ENCODE results near the gene DCDC1. TPM values are rescaled to one million over a fixed set of nuclear protein-coding genes. Genes with fewer than 3 reads are reported as not detected.

Gene DCDC1
- total and polyA plus RNA-seq, 4 experiments from 2014 or later, result 0.14 to 0.29 (median 0.17) TPM; not detected in 1

- CTCF ChIA-PET (ENCODE audit: partially characterized antibody), result no interaction called here
Observed at GRCh38 chr11:30875806-30876205, 493.7 kb downstream of the DCDC1 start.

GRCh38 chr11:30873924-30874610 is 495.5 kb downstream of the DCDC1 start:
- ChIA-PET POLR2A (ENCODE audit: partially characterized antibody) (no interaction called here), CTCF (ENCODE audit: partially characterized antibody) (no interaction called here)
- no peaks in the 10 kb centered on the region for H3K36me3 Mint-ChIP-seq
- Histone ChIP-seq H3K36me3 (ENCODE audit: insufficient read depth, low read length) (no peaks in the 10 kb centered on the region), H3K27ac (ENCODE audit: low read depth, low read length) (no peak overlapping the region), H3K9me3 (ENCODE audit: control insufficient read depth in 1 of 2, low read length in 2 of 2) (no peaks in the 10 kb centered on the region), H3K27me3 (ENCODE audit: insufficient read depth, low read length) (no peaks in the 10 kb centered on the region), H3K4me1 (ENCODE audit: insufficient read depth, low read length) (no peaks in the 10 kb centered on the region), H3K4me3 (ENCODE audit: low read length in 2 of 2) (no peak overlapping the region)
- no peak overlapping the region for H3K4me3 Mint-ChIP-seq
- H3K9me3 Mint-ChIP-seq, result peaks cover 0 to 2% (median 0%) of the 10 kb centered on the region in 8 donors
- H3K27me3 Mint-ChIP-seq, result no peaks in the 10 kb centered on the region
- no peak overlapping the region for H3K27ac Mint-ChIP-seq
- H3K4me1 Mint-ChIP-seq, result no peaks in the 10 kb centered on the region
- no peak for DNase-seq
- intact Hi-C loops (cut with micrococcal nuclease), result no loop called here

More at GRCh38 chr11:30875806-30876205, 493.7 kb downstream of the DCDC1 start:
- Histone ChIP-seq H3K4me3 (ENCODE audit: low read length in 2 of 2) (no peak overlapping the region), H3K27me3 (ENCODE audit: insufficient read depth, low read length) (no peaks in the 10 kb centered on the region), H3K9me3 (ENCODE audit: control insufficient read depth in 1 of 2, low read length in 2 of 2) (no peaks in the 10 kb centered on the region), H3K27ac (ENCODE audit: low read depth, low read length) (no peak overlapping the region), H3K36me3 (ENCODE audit: insufficient read depth, low read length) (no peaks in the 10 kb centered on the region), H3K4me1 (ENCODE audit: insufficient read depth, low read length) (no peaks in the 10 kb centered on the region)
- H3K4me1 Mint-ChIP-seq, result no peaks in the 10 kb centered on the region
- POLR2A ChIA-PET (ENCODE audit: partially characterized antibody), result no interaction called here
- H3K27me3 Mint-ChIP-seq, result no peaks in the 10 kb centered on the region
- no peak overlapping the region for H3K27ac Mint-ChIP-seq
- intact Hi-C loops (cut with micrococcal nuclease), result no loop called here
- H3K9me3 Mint-ChIP-seq, result peaks cover 0 to 2% (median 0%) of the 10 kb centered on the region in 8 donors
- H3K36me3 Mint-ChIP-seq, result no peaks in the 10 kb centered on the region
- DNase-seq, result no peak
- H3K4me3 Mint-ChIP-seq, result no peak overlapping the region

- no peaks in the 10 kb centered on the region for H3K36me3 Mint-ChIP-seq
- DNase-seq, result no peak
- H3K27ac Mint-ChIP-seq, result no peak overlapping the region
- no peaks in the 10 kb centered on the region for H3K4me1 Mint-ChIP-seq
- no peaks in the 10 kb centered on the region for H3K36me3 ChIP-seq (ENCODE audit: insufficient read depth, low read length)
- POLR2A ChIA-PET (ENCODE audit: partially characterized antibody), result no interaction called here
- peaks cover 0 to 6% (median under 1%) of the 10 kb centered on the region in 8 donors for H3K9me3 Mint-ChIP-seq
- no peak overlapping the region for H3K4me3 Mint-ChIP-seq
- CTCF ChIA-PET (ENCODE audit: partially characterized antibody), result no interaction called here
- no peaks in the 10 kb centered on the region for H3K27me3 Mint-ChIP-seq
- no peak overlapping the region for H3K4me3 ChIP-seq (ENCODE audit: low read length in 2 of 2)
- intact Hi-C loops (cut with micrococcal nuclease), result no loop called here
- H3K4me1 ChIP-seq (ENCODE audit: insufficient read depth, low read length), result no peaks in the 10 kb centered on the region
- H3K9me3 ChIP-seq (ENCODE audit: control insufficient read depth in 1 of 2, low read length in 2 of 2), result no peaks in the 10 kb centered on the region
- no peaks in the 10 kb centered on the region for H3K27me3 ChIP-seq (ENCODE audit: insufficient read depth, low read length)
- H3K27ac ChIP-seq (ENCODE audit: low read depth, low read length), result no peak overlapping the region
Observed at GRCh38 chr11:30868626-30869081, 500.9 kb downstream of the DCDC1 start.

- no peaks in the 10 kb centered on the region for H3K4me1 Mint-ChIP-seq
- H3K36me3 Mint-ChIP-seq, result no peaks in the 10 kb centered on the region
- H3K27me3 ChIP-seq (ENCODE audit: insufficient read depth, low read length), result no peaks in the 10 kb centered on the region
- no peaks in the 10 kb centered on the region for H3K36me3 ChIP-seq (ENCODE audit: insufficient read depth, low read length)
- H3K27ac Mint-ChIP-seq, result no peak overlapping the region
- intact Hi-C loops (cut with micrococcal nuclease), result no loop called here
- no peak for DNase-seq
- no peak overlapping the region for H3K4me3 ChIP-seq (ENCODE audit: low read length in 2 of 2)
- no peaks in the 10 kb centered on the region for H3K9me3 ChIP-seq (ENCODE audit: control insufficient read depth in 1 of 2, low read length in 2 of 2)
- ChIA-PET POLR2A (ENCODE audit: partially characterized antibody) (no interaction called here), CTCF (ENCODE audit: partially characterized antibody) (no interaction called here)
- peaks cover 0 to 6% (median 1%) of the 10 kb centered on the region in 8 donors for H3K9me3 Mint-ChIP-seq
- no peaks in the 10 kb centered on the region for H3K4me1 ChIP-seq (ENCODE audit: insufficient read depth, low read length)
- H3K4me3 Mint-ChIP-seq, result no peak overlapping the region
- H3K27me3 Mint-ChIP-seq, result no peaks in the 10 kb centered on the region
- H3K27ac ChIP-seq (ENCODE audit: low read depth, low read length), result no peak overlapping the region
Observed at GRCh38 chr11:30863209-30863608, 506.3 kb downstream of the DCDC1 start.

- peaks cover 0 to 5% (median 0%) of the 10 kb centered on the region in 8 donors for H3K9me3 Mint-ChIP-seq
- no peak for DNase-seq
- POLR2A ChIA-PET (ENCODE audit: partially characterized antibody), result no interaction called here
Observed at GRCh38 chr11:30861531-30861930, 508.0 kb downstream of the DCDC1 start.

GRCh38 chr11:30861064-30861463 is 508.5 kb downstream of the DCDC1 start:
- intact Hi-C loops (cut with micrococcal nuclease), result no loop called here
- no peak for DNase-seq
- CTCF ChIA-PET (ENCODE audit: partially characterized antibody), result interaction anchor here (1.3 kb wide), 1 partner anchor 12 kb away, joined by 3 read pairs; no protein-coding TSS in a partner anchor

More at GRCh38 chr11:30861531-30861930, 508.0 kb downstream of the DCDC1 start:
- Mint-ChIP-seq H3K27ac (no peak overlapping the region), H3K4me3 (no peak overlapping the region), H3K27me3 (no peaks in the 10 kb centered on the region), H3K4me1 (no peaks in the 10 kb centered on the region), H3K36me3 (no peaks in the 10 kb centered on the region)
- Histone ChIP-seq H3K27me3 (ENCODE audit: insufficient read depth, low read length) (no peaks in the 10 kb centered on the region), H3K36me3 (ENCODE audit: insufficient read depth, low read length) (no peaks in the 10 kb centered on the region), H3K9me3 (ENCODE audit: control insufficient read depth in 1 of 2, low read length in 2 of 2) (no peaks in the 10 kb centered on the region), H3K4me3 (ENCODE audit: low read length in 2 of 2) (no peak overlapping the region), H3K4me1 (ENCODE audit: insufficient read depth, low read length) (no peaks in the 10 kb centered on the region), H3K27ac (ENCODE audit: low read depth, low read length) (no peak overlapping the region)
- CTCF ChIA-PET (ENCODE audit: partially characterized antibody), result no interaction called here
- intact Hi-C loops (cut with micrococcal nuclease), result no loop called here

GRCh38 chr11:30860146-30860545 is 509.4 kb downstream of the DCDC1 start:
- Mint-ChIP-seq H3K27me3 (no peaks in the 10 kb centered on the region), H3K4me3 (no peak overlapping the region), H3K27ac (no peak overlapping the region), H3K9me3 (peaks cover 0 to 5% (median 0%) of the 10 kb centered on the region in 8 donors), H3K4me1 (no peaks in the 10 kb centered on the region), H3K36me3 (no peaks in the 10 kb centered on the region)
- Histone ChIP-seq H3K4me1 (ENCODE audit: insufficient read depth, low read length) (no peaks in the 10 kb centered on the region), H3K36me3 (ENCODE audit: insufficient read depth, low read length) (no peaks in the 10 kb centered on the region), H3K4me3 (ENCODE audit: low read length in 2 of 2) (no peak overlapping the region), H3K27ac (ENCODE audit: low read depth, low read length) (no peak overlapping the region), H3K27me3 (ENCODE audit: insufficient read depth, low read length) (no peaks in the 10 kb centered on the region), H3K9me3 (ENCODE audit: control insufficient read depth in 1 of 2, low read length in 2 of 2) (no peaks in the 10 kb centered on the region)
- no peak for DNase-seq
- POLR2A ChIA-PET (ENCODE audit: partially characterized antibody), result no interaction called here
- intact Hi-C loops (cut with micrococcal nuclease), result no loop called here
- CTCF ChIA-PET (ENCODE audit: partially characterized antibody), result interaction anchor here (1.3 kb wide), 1 partner anchor 13 kb away, joined by 3 read pairs; no protein-coding TSS in a partner anchor

More at GRCh38 chr11:30861064-30861463, 508.5 kb downstream of the DCDC1 start:
- Histone ChIP-seq H3K27me3 (ENCODE audit: insufficient read depth, low read length) (no peaks in the 10 kb centered on the region), H3K36me3 (ENCODE audit: insufficient read depth, low read length) (no peaks in the 10 kb centered on the region), H3K9me3 (ENCODE audit: control insufficient read depth in 1 of 2, low read length in 2 of 2) (no peaks in the 10 kb centered on the region), H3K4me1 (ENCODE audit: insufficient read depth, low read length) (no peaks in the 10 kb centered on the region), H3K27ac (ENCODE audit: low read depth, low read length) (no peak overlapping the region), H3K4me3 (ENCODE audit: low read length in 2 of 2) (no peak overlapping the region)
- H3K36me3 Mint-ChIP-seq, result no peaks in the 10 kb centered on the region
- no peaks in the 10 kb centered on the region for H3K4me1 Mint-ChIP-seq
- H3K27ac Mint-ChIP-seq, result no peak overlapping the region
- H3K27me3 Mint-ChIP-seq, result no peaks in the 10 kb centered on the region
- H3K4me3 Mint-ChIP-seq, result no peak overlapping the region
- peaks cover 0 to 5% (median 0%) of the 10 kb centered on the region in 8 donors for H3K9me3 Mint-ChIP-seq
- POLR2A ChIA-PET (ENCODE audit: partially characterized antibody), result no interaction called here
